ENCODE results near the gene CIP2A. TPM values are rescaled to one million over a fixed set of nuclear protein-coding genes. Genes with fewer than 3 reads are reported as not detected.

CIP2A gene
- total and polyA plus RNA-seq, 4 donors = 8.2 to 19.8 (median 14.1) TPM

GRCh38 chr3:108569336-108569735 is 19.9 kb downstream of the CIP2A start:
- Histone ChIP-seq H3K4me3 (ENCODE audit: low read depth, low read length) (no peak overlapping the region), H3K36me3 (ENCODE audit: control insufficient read depth, insufficient read depth, low read length) (no peaks in the 10 kb centered on the region), H3K27me3 (ENCODE audit: control insufficient read depth, insufficient read depth, low read length) (no peaks in the 10 kb centered on the region), H3K27ac (ENCODE audit: low read depth, low read length) (no peak overlapping the region), H3K4me1 (ENCODE audit: control insufficient read depth, insufficient read depth, low read length) (no peaks in the 10 kb centered on the region), H3K9me3 (ENCODE audit: control insufficient read depth, insufficient read depth, low read length) (no peaks in the 10 kb centered on the region)
- DNase-seq (ENCODE audit: low read depth in 4 of 6, low spot score in 6 of 6) = peak in 1 of 6 donors; percentile 35
- WGBS (ENCODE audit: insufficient coverage) = 100% methylated on average over 3 of the region's 4 CpGs

- no CpG with 5 or more reads among the region's 1 CpG for WGBS (ENCODE audit: insufficient coverage)
- no peak overlapping the region for H3K27ac ChIP-seq (ENCODE audit: low read depth, low read length)
- H3K4me1 ChIP-seq (ENCODE audit: control insufficient read depth, insufficient read depth, low read length) = no peaks in the 10 kb centered on the region
- H3K36me3 ChIP-seq (ENCODE audit: control insufficient read depth, insufficient read depth, low read length) = no peaks in the 10 kb centered on the region
- no peak for DNase-seq (ENCODE audit: low read depth in 4 of 6, low spot score in 6 of 6)
- H3K4me3 ChIP-seq (ENCODE audit: low read depth, low read length) = no peak overlapping the region
- H3K9me3 ChIP-seq (ENCODE audit: control insufficient read depth, insufficient read depth, low read length) = no peaks in the 10 kb centered on the region
- no peaks in the 10 kb centered on the region for H3K27me3 ChIP-seq (ENCODE audit: control insufficient read depth, insufficient read depth, low read length)
These were observed 22.6 kb downstream of the CIP2A start for GRCh38 chr3:108566599-108566998.

GRCh38 chr3:108565506-108565905 is 23.7 kb downstream of the CIP2A start:
- H3K4me1 ChIP-seq (ENCODE audit: control insufficient read depth, insufficient read depth, low read length) = no peaks in the 10 kb centered on the region
- no peak overlapping the region for H3K27ac ChIP-seq (ENCODE audit: low read depth, low read length)
- H3K9me3 ChIP-seq (ENCODE audit: control insufficient read depth, insufficient read depth, low read length) = no peaks in the 10 kb centered on the region
- no CpG with 5 or more reads among the region's 3 CpGs for WGBS (ENCODE audit: insufficient coverage)
- no peaks in the 10 kb centered on the region for H3K36me3 ChIP-seq (ENCODE audit: control insufficient read depth, insufficient read depth, low read length)
- H3K27me3 ChIP-seq (ENCODE audit: control insufficient read depth, insufficient read depth, low read length) = no peaks in the 10 kb centered on the region
- H3K4me3 ChIP-seq (ENCODE audit: low read depth, low read length) = no peak overlapping the region
- no peak for DNase-seq (ENCODE audit: low read depth in 4 of 6, low spot score in 6 of 6)

- H3K36me3 ChIP-seq (ENCODE audit: control insufficient read depth, insufficient read depth, low read length) = no peaks in the 10 kb centered on the region
- H3K27ac ChIP-seq (ENCODE audit: low read depth, low read length) = no peak overlapping the region
- no peak overlapping the region for H3K4me3 ChIP-seq (ENCODE audit: low read depth, low read length)
- DNase-seq (ENCODE audit: low read depth in 4 of 6, low spot score in 6 of 6) = peak in 1 of 6 donors; percentile 3
- no peaks in the 10 kb centered on the region for H3K9me3 ChIP-seq (ENCODE audit: control insufficient read depth, insufficient read depth, low read length)
- H3K27me3 ChIP-seq (ENCODE audit: control insufficient read depth, insufficient read depth, low read length) = no peaks in the 10 kb centered on the region
- H3K4me1 ChIP-seq (ENCODE audit: control insufficient read depth, insufficient read depth, low read length) = no peaks in the 10 kb centered on the region
These were observed 24.7 kb downstream of the CIP2A start for GRCh38 chr3:108564564-108564963.

GRCh38 chr3:108562565-108562964 is 26.7 kb downstream of the CIP2A start:
- Histone ChIP-seq H3K4me3 (ENCODE audit: low read depth, low read length) (no peak overlapping the region), H3K27ac (ENCODE audit: low read depth, low read length) (no peak overlapping the region), H3K4me1 (ENCODE audit: control insufficient read depth, insufficient read depth, low read length) (no peaks in the 10 kb centered on the region), H3K36me3 (ENCODE audit: control insufficient read depth, insufficient read depth, low read length) (no peaks in the 10 kb centered on the region), H3K27me3 (ENCODE audit: control insufficient read depth, insufficient read depth, low read length) (no peaks in the 10 kb centered on the region), H3K9me3 (ENCODE audit: control insufficient read depth, insufficient read depth, low read length) (no peaks in the 10 kb centered on the region)
- no peak for DNase-seq (ENCODE audit: low read depth in 4 of 6, low spot score in 6 of 6)
- no CpG with 5 or more reads among the region's 2 CpGs for WGBS (ENCODE audit: insufficient coverage)

GRCh38 chr3:108555966-108556581 is 33.2 kb downstream of the CIP2A start:
- no peaks in the 10 kb centered on the region for H3K36me3 ChIP-seq (ENCODE audit: control insufficient read depth, insufficient read depth, low read length)
- no peaks in the 10 kb centered on the region for H3K4me1 ChIP-seq (ENCODE audit: control insufficient read depth, insufficient read depth, low read length)
- DNase-seq (ENCODE audit: low read depth in 4 of 6, low spot score in 6 of 6) = no peak
- H3K27ac ChIP-seq (ENCODE audit: low read depth, low read length) = no peak overlapping the region
- no peaks in the 10 kb centered on the region for H3K27me3 ChIP-seq (ENCODE audit: control insufficient read depth, insufficient read depth, low read length)
- WGBS (ENCODE audit: insufficient coverage) = no CpG with 5 or more reads among the region's 2 CpGs
- no peaks in the 10 kb centered on the region for H3K9me3 ChIP-seq (ENCODE audit: control insufficient read depth, insufficient read depth, low read length)
- no peak overlapping the region for H3K4me3 ChIP-seq (ENCODE audit: low read depth, low read length)

GRCh38 chr3:108554913-108555571 is 34.2 kb downstream of the CIP2A start:
- no peak overlapping the region for H3K27ac ChIP-seq (ENCODE audit: low read depth, low read length)
- 89% methylated on average over 2 of the region's 3 CpGs for WGBS (ENCODE audit: insufficient coverage)
- H3K4me3 ChIP-seq (ENCODE audit: low read depth, low read length) = no peak overlapping the region
- no peaks in the 10 kb centered on the region for H3K4me1 ChIP-seq (ENCODE audit: control insufficient read depth, insufficient read depth, low read length)
- no peaks in the 10 kb centered on the region for H3K36me3 ChIP-seq (ENCODE audit: control insufficient read depth, insufficient read depth, low read length)
- H3K9me3 ChIP-seq (ENCODE audit: control insufficient read depth, insufficient read depth, low read length) = no peaks in the 10 kb centered on the region
- DNase-seq (ENCODE audit: low read depth in 4 of 6, low spot score in 6 of 6) = no peak
- H3K27me3 ChIP-seq (ENCODE audit: control insufficient read depth, insufficient read depth, low read length) = no peaks in the 10 kb centered on the region

- Histone ChIP-seq H3K27ac (ENCODE audit: low read depth, low read length) (no peak overlapping the region), H3K27me3 (ENCODE audit: control insufficient read depth, insufficient read depth, low read length) (no peaks in the 10 kb centered on the region), H3K4me3 (ENCODE audit: low read depth, low read length) (no peak overlapping the region), H3K4me1 (ENCODE audit: control insufficient read depth, insufficient read depth, low read length) (no peaks in the 10 kb centered on the region), H3K9me3 (ENCODE audit: control insufficient read depth, insufficient read depth, low read length) (no peaks in the 10 kb centered on the region), H3K36me3 (ENCODE audit: control insufficient read depth, insufficient read depth, low read length) (no peaks in the 10 kb centered on the region)
- no peak for DNase-seq (ENCODE audit: low read depth in 4 of 6, low spot score in 6 of 6)
These were observed 35.0 kb downstream of the CIP2A start for GRCh38 chr3:108554229-108554628.

GRCh38 chr3:108552267-108553159 is 36.7 kb downstream of the CIP2A start:
- WGBS (ENCODE audit: insufficient coverage) = 60% methylated on average over 1 of the region's 4 CpGs
- no peaks in the 10 kb centered on the region for H3K27me3 ChIP-seq (ENCODE audit: control insufficient read depth, insufficient read depth, low read length)
- H3K9me3 ChIP-seq (ENCODE audit: control insufficient read depth, insufficient read depth, low read length) = no peaks in the 10 kb centered on the region
- no peaks in the 10 kb centered on the region for H3K4me1 ChIP-seq (ENCODE audit: control insufficient read depth, insufficient read depth, low read length)
- DNase-seq (ENCODE audit: low read depth in 4 of 6, low spot score in 6 of 6) = peak; percentile 28 to 92 (median 54)
- no peaks in the 10 kb centered on the region for H3K36me3 ChIP-seq (ENCODE audit: control insufficient read depth, insufficient read depth, low read length)
- no peak overlapping the region for H3K27ac ChIP-seq (ENCODE audit: low read depth, low read length)
- H3K4me3 ChIP-seq (ENCODE audit: low read depth, low read length) = no peak overlapping the region

Measured in spinal cord (tissue), 10 donors.